GM21737 (cell line): ENCODE measurements around the gene CCZ1B.
A peak's percentile ranks its signal among the peaks of the same experiment; 100 is the strongest.
"Not testable (repeated sequence)": the region's sequence is repeated elsewhere in the genome, so short reads cannot be mapped to it uniquely, and the experiment has no call there.

ENCODE experiments used
- ATAC-seq: cut with Tn5 transposase; IDR thresholded peaks from one replicate; pipeline ENCODE4 v1.9.1; 2021; ENCODE audit warnings: mild to moderate bottlenecking, moderate library complexity; ENCODE audit not compliant: unreplicated experiment

Gene CCZ1B

DNA sequence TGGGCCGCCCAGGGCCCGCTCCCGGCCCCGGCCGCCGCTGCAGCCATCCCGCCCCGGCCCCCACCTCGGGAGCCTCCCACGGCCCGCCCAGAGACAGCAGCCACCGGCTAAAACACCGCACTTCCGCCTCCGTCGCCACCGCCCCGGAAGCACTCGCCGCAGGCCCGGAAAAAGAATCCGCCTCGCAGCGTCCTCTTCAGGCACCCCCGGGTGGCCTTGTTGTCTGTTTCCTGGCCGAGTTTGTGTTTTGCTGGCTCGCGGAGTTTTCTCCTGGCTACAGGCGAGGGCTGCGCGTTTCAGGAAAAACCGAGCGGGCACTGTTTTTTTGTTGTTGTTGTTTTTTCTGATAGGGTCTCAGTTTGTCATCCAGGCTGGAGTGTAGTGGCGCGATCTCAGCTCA is at the start of gene CCZ1B:
Gene CCZ1B (minus strand): TSS at position 125 of the 400 bp plus-strand sequence. CDS start 78 bp downstream, at position 47.
- ATAC-seq, result peak; percentile 98

DNA sequence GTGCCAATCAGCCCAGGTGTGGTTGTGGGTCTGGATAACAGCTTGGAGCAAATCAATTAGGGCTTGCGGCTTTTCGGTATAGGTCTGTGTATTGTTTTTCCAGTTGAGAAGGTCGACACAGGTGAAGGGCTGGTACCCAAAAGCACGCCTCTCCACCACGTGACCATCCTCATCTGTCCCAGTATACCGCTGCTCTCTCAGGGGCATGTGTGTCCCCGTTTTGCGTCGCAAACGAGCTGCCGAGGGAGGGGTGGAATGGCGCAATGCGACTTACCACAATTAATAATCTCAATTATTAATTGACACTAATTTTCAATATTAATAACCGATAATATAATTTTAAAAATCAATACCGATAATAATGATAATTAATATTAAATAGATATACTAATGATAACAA is 48.9 kb upstream of the CCZ1B start:
- not testable (repeated sequence) for ATAC-seq

DNA sequence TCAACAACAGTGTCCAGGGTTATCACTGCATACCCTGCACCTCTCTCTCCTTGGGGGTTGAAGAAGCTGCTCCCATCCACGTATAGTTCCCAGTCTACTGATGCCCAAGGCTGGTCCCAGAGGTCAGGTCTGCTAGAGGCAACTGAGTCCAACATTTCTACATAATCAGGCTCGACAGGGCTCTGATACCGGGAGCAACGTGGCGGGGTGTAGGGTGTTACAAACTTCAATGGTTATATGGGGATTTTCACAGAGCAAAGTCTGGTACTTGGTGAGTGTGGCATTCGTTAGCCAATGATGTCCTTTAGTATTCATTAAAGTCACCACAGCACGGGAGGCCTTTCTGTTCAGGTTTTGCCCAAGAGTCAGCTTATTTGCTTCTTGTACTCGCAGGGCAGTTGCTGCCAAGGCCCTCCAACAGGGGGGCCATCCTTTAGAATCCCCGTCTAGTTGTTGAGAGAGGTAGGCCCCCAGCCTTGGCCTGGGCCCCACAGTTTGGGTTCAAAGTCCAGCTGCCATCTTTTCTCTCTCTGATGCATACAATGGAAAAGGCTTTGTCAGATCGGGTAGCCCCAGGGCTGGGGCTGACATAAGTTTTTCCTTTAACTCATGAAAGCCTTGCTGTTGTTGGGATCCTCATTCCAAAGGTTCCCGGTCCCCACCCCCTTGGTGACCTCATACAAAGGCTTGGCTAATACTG is 46.3 kb upstream of the CCZ1B start:
- not testable (repeated sequence) for ATAC-seq

DNA sequence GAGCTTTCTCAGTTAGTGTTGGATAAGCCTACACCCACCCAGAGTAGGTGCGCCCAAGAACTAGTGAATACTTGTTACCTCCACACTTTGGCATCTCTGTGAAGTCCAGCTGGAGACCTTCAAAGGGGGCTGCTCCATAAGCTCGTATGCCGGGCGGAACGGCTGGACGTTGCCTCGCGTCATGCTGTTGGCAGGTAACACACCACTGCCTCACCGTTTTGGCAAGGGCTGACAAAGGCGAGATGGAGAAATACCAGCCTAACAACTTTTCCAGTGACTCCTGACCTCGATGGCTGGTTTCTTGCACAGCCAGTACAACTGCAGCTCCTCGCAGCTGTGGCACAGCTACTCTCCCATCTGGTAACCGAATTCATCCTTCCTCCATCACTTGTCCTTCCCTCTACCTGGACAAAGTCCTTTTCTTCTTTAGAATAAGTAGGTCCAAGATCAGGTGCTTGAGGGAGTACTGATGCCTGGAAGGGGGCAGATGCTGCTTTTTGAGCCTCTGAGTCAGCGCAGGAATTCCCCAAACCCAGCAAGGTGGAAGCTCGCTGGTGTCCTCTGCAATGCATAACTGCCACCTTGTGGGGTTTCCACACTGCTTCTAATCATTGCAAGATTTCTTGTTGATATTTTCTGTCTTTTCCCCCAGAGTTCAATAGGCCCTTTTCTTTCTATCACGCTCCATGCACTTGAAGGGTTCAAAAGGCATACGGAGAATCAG is 45.5 kb upstream of the CCZ1B start:
- ATAC-seq, result not testable (repeated sequence)

DNA sequence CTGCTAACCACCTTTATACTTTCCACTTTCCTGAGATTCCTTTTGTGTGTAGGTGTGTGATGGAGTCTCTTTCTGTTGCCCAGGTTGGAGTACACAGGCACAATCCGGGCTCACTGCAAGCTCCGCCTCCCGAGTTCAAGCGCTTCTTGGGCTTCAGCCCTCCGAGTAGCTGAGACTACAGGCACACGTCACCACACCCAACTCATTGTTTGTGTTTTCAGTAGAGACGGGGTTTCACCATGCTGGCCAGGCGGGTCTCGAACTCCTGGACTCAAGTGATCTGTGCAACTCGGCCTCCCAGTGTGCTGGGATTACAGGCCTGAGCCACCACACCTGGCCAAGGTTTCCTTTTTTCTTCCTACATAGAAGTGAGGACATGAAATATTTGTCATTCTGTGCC is 38.7 kb upstream of the CCZ1B start:
- ATAC-seq, result not testable (repeated sequence)

DNA sequence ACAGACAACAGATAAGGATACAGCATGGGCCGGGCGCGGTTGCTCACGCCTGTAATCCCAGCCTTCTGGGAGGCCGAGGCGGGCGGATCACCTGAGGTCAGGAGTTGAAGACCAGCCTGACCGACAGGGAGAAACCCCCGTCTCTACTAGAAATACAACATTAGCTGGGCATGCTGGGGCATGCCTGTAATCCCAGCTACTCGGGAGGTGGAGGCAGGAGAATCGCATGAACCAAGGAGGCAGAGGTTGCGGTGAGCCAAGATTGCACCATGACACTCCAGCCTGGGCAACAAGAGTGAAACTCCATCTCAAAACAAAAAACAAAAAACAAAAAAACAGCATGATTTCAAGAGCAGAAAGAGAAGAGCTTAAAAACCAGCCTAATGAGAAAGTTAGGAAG is 38.1 kb upstream of the CCZ1B start:
- not testable (repeated sequence) for ATAC-seq

DNA sequence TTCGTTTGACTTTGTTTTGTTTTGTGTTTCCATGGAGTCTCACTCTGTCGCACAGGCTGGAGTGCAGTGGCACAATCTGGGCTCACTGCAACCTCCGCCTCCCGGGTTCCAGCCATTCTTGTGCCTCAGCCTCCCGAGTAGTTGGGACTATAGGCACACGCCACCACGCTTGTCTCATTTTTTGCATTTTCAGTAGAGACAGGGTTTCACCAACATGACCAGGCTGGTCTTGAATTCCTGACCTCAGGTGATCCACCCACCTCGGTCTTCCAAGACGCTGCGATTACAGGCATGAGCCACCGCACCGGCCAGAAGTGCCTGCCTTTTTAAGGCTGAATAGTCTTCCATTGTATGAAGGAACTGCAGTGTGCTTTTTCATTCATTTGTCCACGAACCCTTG is 36.8 kb upstream of the CCZ1B start:
- not testable (repeated sequence) for ATAC-seq

DNA sequence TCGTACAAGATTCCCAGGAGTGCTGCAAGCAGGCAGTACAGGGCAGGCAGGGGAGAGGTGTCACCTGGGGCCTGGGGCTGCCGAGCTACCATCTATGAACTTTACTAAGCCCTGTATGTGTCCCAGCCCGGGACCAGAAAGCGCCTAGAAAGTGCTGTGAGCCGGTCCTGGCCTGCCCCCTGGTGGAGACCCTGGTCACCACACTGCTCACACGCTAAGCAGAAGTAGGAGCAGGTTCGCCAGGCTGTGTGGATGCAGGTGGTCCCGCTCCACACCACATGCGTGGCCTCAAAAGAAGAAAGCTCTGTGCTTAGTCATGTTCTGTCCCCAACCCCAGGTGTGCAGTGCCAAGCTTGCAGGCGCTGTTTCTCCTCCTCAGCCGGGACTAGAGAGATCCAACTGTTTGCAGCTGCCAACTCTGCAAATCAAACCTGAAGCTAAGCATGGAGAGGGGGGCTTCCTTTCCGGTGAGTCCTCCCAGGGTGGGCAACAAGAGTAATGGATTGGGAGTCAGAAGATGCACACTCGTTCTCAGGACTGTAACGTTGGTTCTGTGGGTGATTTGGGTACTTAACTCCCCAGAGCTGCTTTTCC is 31.7 kb upstream of the CCZ1B start:
- ATAC-seq, result not testable (repeated sequence)

DNA sequence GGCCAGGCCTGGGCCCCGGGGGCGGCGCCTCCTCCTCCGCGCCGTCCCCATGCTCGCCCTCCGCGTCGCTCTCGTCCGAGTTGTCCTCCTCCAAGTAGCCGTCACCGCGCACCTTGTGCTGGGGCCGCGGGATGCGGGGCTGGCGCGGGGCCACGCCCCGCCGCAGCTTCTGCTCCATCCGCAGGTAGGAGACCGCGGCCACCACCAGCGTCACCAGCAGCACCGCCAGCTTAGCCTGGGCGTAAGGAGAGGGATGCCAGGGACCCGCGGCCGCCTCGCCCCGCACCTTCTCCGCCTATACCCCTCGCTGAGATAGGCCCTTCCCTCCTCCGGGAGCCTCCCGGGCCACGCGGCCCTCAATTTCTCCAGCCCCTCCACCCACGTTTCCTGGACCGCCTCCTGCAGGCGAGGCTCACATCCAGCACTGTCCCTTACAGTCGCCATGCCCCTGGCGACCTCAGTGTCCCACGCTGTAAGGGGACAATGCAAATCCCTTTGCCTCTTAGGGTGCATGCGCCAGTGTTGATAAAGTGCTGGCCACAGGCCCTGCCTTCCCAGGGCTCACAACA is 29.6 kb upstream of the CCZ1B start:
- not testable (repeated sequence) for ATAC-seq

DNA sequence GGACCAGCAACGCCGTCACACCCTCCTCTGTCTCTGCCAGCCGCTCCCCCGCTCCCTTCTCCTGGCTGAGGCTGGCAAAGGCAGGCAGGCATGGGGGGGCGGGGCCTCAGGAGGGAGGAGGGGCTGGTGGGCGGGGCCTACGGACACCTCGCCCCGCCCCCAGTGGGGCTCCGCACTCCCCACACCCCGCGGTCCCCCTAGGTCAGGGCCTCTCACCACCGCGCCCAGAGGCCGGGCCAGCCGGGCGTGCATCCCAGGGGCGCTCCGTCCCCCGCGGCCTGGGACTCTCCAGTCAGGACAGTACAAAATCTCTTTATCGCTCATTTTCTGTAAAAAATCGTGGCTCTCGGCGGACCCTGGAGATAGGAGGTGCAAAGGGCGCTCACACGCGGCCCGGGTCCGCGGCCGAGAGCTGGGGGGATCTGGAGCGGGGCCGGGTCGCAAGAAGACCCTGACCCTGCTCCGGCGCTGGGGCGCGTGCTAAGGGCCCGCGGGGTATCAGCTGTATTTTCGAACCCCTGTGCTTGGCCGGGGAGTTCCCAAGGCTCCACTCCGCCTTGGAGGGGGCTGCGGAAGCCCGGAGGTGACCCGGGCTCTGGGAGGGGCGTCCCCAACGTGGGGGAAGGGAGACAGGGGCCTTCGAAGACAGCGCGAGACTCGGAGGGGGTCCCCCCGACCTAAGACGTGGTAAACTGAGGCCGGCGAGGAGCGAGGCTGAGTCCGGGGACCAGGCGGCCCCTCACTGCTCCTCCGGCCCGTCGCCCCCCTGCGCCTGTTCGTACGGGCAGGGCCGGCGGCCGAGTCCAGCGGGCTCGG is 28.9 kb upstream of the CCZ1B start:
- ATAC-seq, result not testable (repeated sequence)

DNA sequence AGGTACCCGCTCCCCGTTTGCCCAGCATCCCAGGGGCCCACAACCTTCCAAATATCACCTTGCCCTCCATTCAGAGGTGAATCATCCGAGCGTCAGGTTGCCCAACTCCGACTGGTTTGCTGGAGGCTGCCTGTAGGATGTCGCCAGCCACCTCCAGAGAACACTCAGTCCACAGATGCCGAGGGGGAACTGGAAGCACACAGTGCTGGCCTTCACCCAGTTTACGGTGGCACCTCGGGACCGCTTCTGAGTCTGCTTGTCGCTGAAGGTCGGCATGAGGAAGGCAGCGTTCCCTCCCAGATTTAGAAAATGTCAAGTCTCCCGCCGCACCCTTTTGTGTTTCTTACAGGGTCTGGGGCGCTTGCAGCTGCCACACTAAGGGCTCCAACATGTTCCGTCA is 27.6 kb upstream of the CCZ1B start:
- ATAC-seq, result not testable (repeated sequence)

DNA sequence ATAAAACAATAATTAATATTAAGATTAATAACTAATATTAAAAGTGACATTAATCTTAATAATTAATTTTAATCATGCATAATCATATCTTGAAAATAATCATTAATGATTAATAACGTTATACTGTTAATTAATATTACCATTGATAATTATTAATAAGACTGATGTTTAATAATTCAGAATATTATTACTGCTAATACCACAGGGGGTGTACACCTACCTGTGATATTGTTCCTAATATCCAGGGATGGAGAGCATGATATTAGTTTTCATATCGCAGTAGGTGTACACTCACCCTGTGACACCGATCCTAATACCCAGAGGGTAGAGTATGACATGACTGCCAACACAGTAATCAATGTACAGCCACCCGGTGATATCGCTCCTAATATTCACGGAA is 23.1 kb upstream of the CCZ1B start:
- not testable (repeated sequence) for ATAC-seq

DNA sequence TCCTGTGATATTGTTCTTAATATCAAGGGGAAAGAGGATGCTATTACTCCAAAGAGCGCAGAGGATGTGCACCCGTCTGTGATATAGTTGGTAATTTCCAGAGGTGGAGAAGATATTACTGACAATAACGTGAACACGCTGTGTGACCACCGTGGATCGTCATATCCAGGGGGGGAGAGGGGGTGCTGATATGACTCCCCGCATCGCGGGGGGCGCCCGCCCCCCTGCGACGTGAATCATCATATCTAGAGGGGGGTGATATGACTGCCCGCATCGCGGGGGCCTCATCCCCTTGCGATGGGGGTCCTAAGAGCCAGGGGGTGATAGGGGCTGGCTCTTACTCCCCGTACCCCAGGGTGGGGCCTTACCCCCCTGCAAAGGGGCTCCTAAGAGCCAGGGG is 21.7 kb upstream of the CCZ1B start:
- not testable (repeated sequence) for ATAC-seq

DNA sequence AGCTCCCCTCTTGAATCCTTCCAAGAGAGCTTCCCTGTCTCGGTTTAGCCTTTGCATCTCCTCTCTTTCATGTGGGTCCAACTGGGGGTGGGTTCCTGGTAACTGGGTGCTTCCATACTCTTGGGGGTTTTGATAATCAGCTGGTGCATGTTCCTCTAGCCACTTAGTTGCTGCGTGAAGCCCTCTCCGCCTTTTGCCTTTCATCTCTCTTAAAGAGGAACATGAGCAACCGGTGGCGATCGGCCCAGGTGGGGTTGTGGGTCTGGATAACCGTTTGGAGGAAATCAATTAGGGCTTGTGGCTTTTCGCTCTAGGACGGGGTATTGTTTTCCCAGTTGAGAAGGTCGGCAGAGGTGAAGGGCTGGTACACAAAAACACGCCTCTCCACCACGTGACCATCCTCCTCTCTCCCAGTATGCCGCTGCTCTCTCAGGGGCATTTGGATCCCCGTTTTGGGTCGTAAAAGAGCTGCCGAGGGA is 19.9 kb upstream of the CCZ1B start:
- ATAC-seq, result not testable (repeated sequence)

DNA sequence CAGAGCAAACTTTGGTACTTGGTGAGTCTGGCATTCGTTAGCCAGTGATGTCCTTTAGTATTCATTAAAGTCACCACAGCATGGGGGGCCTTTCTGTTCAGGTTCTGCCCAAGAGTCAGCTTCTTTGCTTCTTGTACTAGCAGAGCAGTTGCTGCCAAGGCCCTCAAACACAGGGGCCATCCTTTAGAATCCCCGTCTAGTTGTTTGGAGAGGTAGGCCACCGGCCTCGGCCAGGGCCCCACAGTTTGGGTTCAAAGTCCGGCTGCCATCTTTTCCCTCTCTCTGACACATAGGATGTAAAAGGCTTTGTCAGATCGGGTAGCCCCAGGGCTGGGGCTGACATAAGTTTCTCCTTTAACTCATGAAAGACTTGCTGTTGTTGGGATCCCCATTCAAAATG is 17.6 kb upstream of the CCZ1B start:
- ATAC-seq, result not testable (repeated sequence)

DNA sequence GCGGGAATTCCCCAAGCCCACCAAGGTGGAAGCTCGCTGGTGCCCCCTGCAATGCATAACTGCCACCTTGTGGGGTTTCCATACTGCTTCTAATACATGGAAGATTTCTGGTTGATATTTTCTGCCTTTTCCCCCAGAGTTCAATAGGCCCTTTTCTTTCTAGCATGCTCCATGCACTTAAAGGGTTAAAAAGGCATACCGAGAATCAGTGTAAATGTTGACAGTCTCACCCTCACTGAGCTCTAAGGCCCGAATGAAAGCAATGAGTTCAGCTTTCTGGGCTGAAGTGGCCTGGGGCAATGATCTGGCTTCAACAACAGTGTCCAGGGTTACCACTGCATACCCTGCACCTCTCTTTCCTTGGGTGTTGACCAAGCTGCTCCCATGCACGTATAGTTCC is 17.0 kb upstream of the CCZ1B start:
- ATAC-seq, result not testable (repeated sequence)

DNA sequence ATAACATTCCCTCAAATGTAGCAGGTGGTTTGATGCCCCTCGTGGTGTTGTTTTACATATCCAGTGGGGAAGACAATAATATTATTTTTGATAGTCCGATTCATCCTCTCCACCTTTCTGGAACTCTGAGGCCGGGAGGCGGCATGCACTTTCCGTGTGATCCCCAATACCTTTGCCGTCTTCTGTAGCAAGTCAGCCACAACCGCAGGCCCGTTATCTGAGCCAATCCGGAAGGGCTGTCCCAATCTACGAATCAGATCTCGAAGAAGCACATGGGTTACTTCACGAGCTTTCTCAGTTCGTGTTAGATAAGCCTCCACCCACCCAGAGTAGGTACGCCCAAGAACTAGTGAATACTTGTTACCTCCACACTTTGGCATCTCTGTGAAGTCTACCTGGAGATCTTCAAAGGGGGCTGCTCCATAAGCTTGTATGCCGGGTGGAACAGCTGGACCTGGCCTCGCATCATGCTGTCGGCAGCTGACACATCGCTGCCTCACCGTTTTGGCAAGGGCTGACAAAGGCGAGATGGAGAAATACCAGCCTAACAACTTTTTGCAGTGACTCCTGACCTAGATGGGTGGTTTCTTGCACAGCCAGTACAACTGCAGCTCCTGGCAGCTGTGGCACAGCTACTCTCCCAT is 16.3 kb upstream of the CCZ1B start:
- not testable (repeated sequence) for ATAC-seq

DNA sequence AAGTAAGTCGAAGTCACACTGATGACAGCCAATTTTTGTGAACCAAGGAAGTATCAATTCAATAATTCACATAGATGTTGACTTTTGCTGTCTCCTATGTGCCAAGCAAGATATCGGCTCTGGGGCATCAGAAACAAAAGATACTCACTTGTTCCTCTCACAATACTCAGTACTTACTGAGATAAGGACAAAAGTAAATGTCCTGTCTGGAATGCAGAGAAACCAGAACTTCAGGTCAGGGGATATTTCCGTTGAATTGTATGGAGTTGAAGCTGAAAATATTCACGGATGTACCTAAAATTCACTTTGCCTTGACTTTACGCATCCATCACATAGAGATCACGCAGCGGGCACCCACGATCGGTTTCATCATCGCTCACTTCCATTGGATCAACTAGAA is 11.0 kb upstream of the CCZ1B start:
- not testable (repeated sequence) for ATAC-seq

DNA sequence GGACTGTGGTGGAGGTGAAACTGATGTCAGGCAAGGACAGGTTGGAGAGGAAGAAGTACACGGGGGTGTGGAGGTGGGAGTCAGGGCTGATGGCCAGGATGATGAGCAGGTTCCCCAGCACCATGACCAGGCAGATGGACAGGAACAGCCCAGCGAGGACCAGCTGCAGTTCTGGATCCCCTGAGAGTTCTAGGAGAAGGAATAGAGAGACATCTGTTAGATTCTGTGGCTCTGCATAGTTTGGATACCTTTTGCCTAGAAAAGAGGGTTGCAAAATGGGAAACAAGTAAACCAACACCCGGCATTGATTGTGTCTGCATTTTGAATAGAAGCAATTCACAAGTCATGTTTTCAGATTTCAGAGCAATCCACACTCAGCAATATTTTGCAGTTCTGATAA is 9.4 kb upstream of the CCZ1B start:
- not testable (repeated sequence) for ATAC-seq

DNA sequence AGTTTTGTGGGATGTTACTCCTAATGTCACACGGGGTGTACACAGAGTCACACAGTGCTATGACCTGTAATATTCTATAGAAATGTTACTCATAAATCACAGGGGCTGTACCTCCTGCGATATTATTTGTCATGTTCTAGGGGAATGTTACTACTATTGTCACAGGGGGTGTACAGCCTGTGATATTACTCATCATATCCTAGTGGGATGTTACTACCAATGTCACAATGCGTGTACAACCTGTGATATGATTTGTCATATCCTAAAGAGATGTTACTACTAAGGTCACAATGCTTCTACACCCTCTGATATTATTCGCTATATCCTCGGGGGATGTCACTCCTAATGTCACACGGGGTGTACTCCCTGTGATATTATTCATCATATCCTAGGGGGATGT is 7.6 kb upstream of the CCZ1B start:
- ATAC-seq, result no peak
